GM12872 (cell line): ENCODE measurements around the gene TPRG1.

Experiments
- CTCF ChIP-seq: IDR thresholded peaks from 3 replicates; pipeline ENCODE4 v1.5.1; 2011; ENCODE audit warnings: low read depth, mild to moderate bottlenecking, low read length, moderate library complexity; ENCODE audit not compliant: insufficient read depth

The TPRG1 gene

GRCh38 chr3:189304465-189305351 is 132.9 kb downstream of the TPRG1 start:
- no peak for TF ChIP-seq CTCF

- TF ChIP-seq CTCF, result no peak
Observed at GRCh38 chr3:189305412-189305811, 133.6 kb downstream of the TPRG1 start.

- no peak for TF ChIP-seq CTCF
Observed at GRCh38 chr3:189307963-189308362, 136.2 kb downstream of the TPRG1 start.

GRCh38 chr3:189308608-189309007 is 136.8 kb downstream of the TPRG1 start:
- TF ChIP-seq CTCF, result no peak

- TF ChIP-seq CTCF, result no peak
Observed at GRCh38 chr3:189309400-189309975, 137.7 kb downstream of the TPRG1 start.

- TF ChIP-seq CTCF, result no peak
Observed at GRCh38 chr3:189311521-189311920, 139.8 kb downstream of the TPRG1 start.

- no peak for TF ChIP-seq CTCF
Observed at GRCh38 chr3:189312866-189313265, 141.1 kb downstream of the TPRG1 start.
